Measurements from ENCODE around the gene MYLK. TPM values are rescaled to one million over a fixed set of nuclear protein-coding genes. Genes with fewer than 3 reads are reported as not detected.
A peak's percentile ranks its signal among the peaks of the same experiment; 100 is the strongest.

MYLK gene
- total and polyA plus RNA-seq, 2 of the 4 experiments (the other 2 are of a cell fraction) = 299 to 484 TPM

- Histone ChIP-seq H3K79me1 (ENCODE audit: low read depth in 1 of 2, low read length in 2 of 2) (peaks cover 30 to 77% of the 10 kb centered on the region in 2 experiments), H3K4me1 (ENCODE audit: control insufficient read depth, insufficient read depth, low read length) (peaks cover 50% of the 10 kb centered on the region), H3K9ac (ENCODE audit: low read depth, low read length) (peak overlapping the region; percentile 62), H2AK5ac (ENCODE audit: low read depth, low read length) (peak overlapping the region; percentile 23), H3K14ac (replicated peaks; ENCODE audit: low read depth, low read length) (no peak overlapping the region; the same call in 1 of the 2 replicates), H3K27me3 (ENCODE audit: control insufficient read depth, insufficient read depth, low read length) (no peaks in the 10 kb centered on the region), H2BK120ac (ENCODE audit: low read depth, low read length) (peak overlapping the region; percentile 75; the same call in 1 of the 2 replicates), H3K9me1 (ENCODE audit: insufficient read depth, low read length) (peaks cover 24% of the 10 kb centered on the region), H4K8ac (ENCODE audit: low read depth in 2 of 2, low read length in 2 of 2) (peak overlapping the region; percentile 39 to 40; a peak in 2 of 4 replicates), H2BK20ac (ENCODE audit: low read depth, low read length) (no peak overlapping the region; the same call in 1 of the 2 replicates), H3K18ac (ENCODE audit: low read depth, low read length) (no peak overlapping the region; the same call in 1 of the 2 replicates), H3K4me3 (ENCODE audit: insufficient read depth, low read depth, low read length) (no peak overlapping the region; the same call in 1 of the 2 replicates), H4K5ac (ENCODE audit: low read depth, low read length) (no peak overlapping the region), H2BK5ac (ENCODE audit: low read depth, low read length, poor library complexity, severe bottlenecking) (no peak overlapping the region), H3K4ac (ENCODE audit: low read depth, low read length) (peak overlapping the region; percentile 83), H2AFZ (replicated peaks; ENCODE audit: low read length, poor library complexity) (no peak overlapping the region), H3K27ac (ENCODE audit: insufficient read depth, low read length) (peak overlapping the region; percentile 15; the same call in 1 of the 2 replicates), H3K56ac (ENCODE audit: extremely low read depth, insufficient read depth, low read length) (no peak overlapping the region), H2BK15ac (ENCODE audit: low read depth, low read length) (no peak overlapping the region), H3K4me2 (ENCODE audit: low read depth, low read length) (peak overlapping the region; percentile 20; the same call in 1 of the 2 replicates), H2AK9ac (replicated peaks; ENCODE audit: low read depth, low read length, poor library complexity) (peak overlapping the region; percentile 15), H3K23ac (ENCODE audit: low read depth, low read length) (peak overlapping the region; percentile 50; the same call in 1 of the 2 replicates), H4K20me1 (ENCODE audit: insufficient read depth, low read length) (peaks cover 11% of the 10 kb centered on the region; the same call in 1 of the 2 replicates), H3K36me3 (ENCODE audit: control insufficient read depth, insufficient read depth, low read length) (peaks cover 64% of the 10 kb centered on the region), H4K91ac (ENCODE audit: insufficient read depth, low read depth, low read length) (0 out of 2 replicates have a peak overlapping the region, but pooled peaks have one; percentile 8), H3K9me3 (ENCODE audit: control insufficient read depth, insufficient read depth, low read length) (no peaks in the 10 kb centered on the region)
- intact Hi-C loops (cut with micrococcal nuclease) = no loop called here
- in situ Hi-C loops (cut with MboI; ENCODE audit: low sequenced_read_pairs) = no loop called here
- dilution Hi-C loops (cut with HindIII; ENCODE audit: low sequenced_read_pairs, unreplicated experiment) = no loop called here
- ChIA-PET POLR2A (ENCODE audit: unreplicated experiment) (no interaction called here), CTCF (interaction anchor here (1.3 kb wide), 1 partner anchor 47 kb away, joined by 5 read pairs; no protein-coding TSS in a partner anchor)
- DNase-seq = no peak
- no TSS peak for BruUV-seq (replicated peaks)
- ATAC-seq (ENCODE audit: low read depth) = no peak
- no CpG with 5 or more reads among the region's 5 CpGs for WGBS, 2 experiments (ENCODE audit: extremely low coverage in 2 of 2, insufficient read length in 1 of 2)
- TF ChIP-seq, protein P1, sequence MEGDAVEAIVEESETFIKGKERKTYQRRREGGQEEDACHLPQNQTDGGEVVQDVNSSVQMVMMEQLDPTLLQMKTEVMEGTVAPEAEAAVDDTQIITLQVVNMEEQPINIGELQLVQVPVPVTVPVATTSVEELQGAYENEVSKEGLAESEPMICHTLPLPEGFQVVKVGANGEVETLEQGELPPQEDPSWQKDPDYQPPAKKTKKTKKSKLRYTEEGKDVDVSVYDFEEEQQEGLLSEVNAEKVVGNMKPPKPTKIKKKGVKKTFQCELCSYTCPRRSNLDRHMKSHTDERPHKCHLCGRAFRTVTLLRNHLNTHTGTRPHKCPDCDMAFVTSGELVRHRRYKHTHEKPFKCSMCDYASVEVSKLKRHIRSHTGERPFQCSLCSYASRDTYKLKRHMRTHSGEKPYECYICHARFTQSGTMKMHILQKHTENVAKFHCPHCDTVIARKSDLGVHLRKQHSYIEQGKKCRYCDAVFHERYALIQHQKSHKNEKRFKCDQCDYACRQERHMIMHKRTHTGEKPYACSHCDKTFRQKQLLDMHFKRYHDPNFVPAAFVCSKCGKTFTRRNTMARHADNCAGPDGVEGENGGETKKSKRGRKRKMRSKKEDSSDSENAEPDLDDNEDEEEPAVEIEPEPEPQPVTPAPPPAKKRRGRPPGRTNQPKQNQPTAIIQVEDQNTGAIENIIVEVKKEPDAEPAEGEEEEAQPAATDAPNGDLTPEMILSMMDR (conservative IDR thresholded peaks at IDR 0.05; ENCODE audit: low read depth, low read length) = no peak
- TF ChIP-seq POLR2A (IDR thresholded peaks at IDR 0.05; ENCODE audit: low read depth, low read length) (no peak), FOS (IDR thresholded peaks at IDR 0.05; ENCODE audit: low read depth, low read length) (no peak), RAD21 (IDR thresholded peaks at IDR 0.05; ENCODE audit: low read length) (no peak), RCOR1 (IDR thresholded peaks at IDR 0.05; ENCODE audit: insufficient replicate concordance, low read length) (no peak), CHD1 (IDR thresholded peaks at IDR 0.05; ENCODE audit: low read depth, low read length) (no peak), BHLHE40 (IDR thresholded peaks at IDR 0.05; ENCODE audit: low read depth, low read length) (no peak), NFE2L2 (IDR thresholded peaks at IDR 0.05; ENCODE audit: low read depth, low read length) (no peak)
- TF ChIP-seq, protein P2, sequence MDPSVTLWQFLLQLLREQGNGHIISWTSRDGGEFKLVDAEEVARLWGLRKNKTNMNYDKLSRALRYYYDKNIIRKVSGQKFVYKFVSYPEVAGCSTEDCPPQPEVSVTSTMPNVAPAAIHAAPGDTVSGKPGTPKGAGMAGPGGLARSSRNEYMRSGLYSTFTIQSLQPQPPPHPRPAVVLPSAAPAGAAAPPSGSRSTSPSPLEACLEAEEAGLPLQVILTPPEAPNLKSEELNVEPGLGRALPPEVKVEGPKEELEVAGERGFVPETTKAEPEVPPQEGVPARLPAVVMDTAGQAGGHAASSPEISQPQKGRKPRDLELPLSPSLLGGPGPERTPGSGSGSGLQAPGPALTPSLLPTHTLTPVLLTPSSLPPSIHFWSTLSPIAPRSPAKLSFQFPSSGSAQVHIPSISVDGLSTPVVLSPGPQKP (IDR thresholded peaks at IDR 0.05; ENCODE audit: borderline replicate concordance, low read depth, low read length) = no peak
- TF ChIP-seq, protein P3, sequence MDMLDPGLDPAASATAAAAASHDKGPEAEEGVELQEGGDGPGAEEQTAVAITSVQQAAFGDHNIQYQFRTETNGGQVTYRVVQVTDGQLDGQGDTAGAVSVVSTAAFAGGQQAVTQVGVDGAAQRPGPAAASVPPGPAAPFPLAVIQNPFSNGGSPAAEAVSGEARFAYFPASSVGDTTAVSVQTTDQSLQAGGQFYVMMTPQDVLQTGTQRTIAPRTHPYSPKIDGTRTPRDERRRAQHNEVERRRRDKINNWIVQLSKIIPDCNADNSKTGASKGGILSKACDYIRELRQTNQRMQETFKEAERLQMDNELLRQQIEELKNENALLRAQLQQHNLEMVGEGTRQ (IDR thresholded peaks at IDR 0.05; ENCODE audit: low read depth, low read length) = no peak
Measured at GRCh38 chr3:123698813-123699212, 185.3 kb downstream of the MYLK start.

Measured in IMR-90 (cell line).